Stomach smooth muscle (tissue), 2 donors: ENCODE results near the gene TARM1.
A peak's percentile ranks its signal among the peaks of the same experiment; 100 is the strongest.
"Not testable (repeated sequence)": the region's sequence is repeated elsewhere in the genome, so short reads cannot be mapped to it uniquely, and the experiment has no call there.

Experiments
- H3K27ac ChIP-seq: one replicate; pipeline ENCODE4 v1.7.0; 2013; ENCODE audit warnings: mild to moderate bottlenecking, low read length, inconsistent platforms
- H3K27me3 ChIP-seq, 2 donors: one replicate each; pipeline ENCODE4 v1.7.0; 2013; ENCODE audit warnings: low read length in 2 of 2; ENCODE audit not compliant: insufficient read depth in 2 of 2, control insufficient read depth in 1 of 2
- H3K36me3 ChIP-seq, 2 donors: one replicate each; pipeline ENCODE4 v1.7.0; 2013; ENCODE audit warnings: low read length in 2 of 2; ENCODE audit not compliant: control insufficient read depth in 2 of 2, insufficient read depth in 2 of 2
- H3K4me1 ChIP-seq: one replicate; pipeline ENCODE4 v1.7.0; 2013; ENCODE audit warnings: low read length; ENCODE audit not compliant: control insufficient read depth, insufficient read depth
- H3K4me3 ChIP-seq, 2 donors: one replicate each; pipeline ENCODE4 v1.7.0; 2013; ENCODE audit warnings: low read length in 2 of 2
- H3K9ac ChIP-seq, 2 donors: one replicate each; pipeline ENCODE4 v1.7.0; 2013; ENCODE audit warnings: low read length in 2 of 2, mild to moderate bottlenecking in 1 of 2
- H3K9me3 ChIP-seq, 2 donors: one replicate each; pipeline ENCODE4 v1.7.0; 2013; ENCODE audit warnings: low read length in 2 of 2; ENCODE audit not compliant: control insufficient read depth in 2 of 2
- donor health status: healthy.
- donor health status: Pancreatic carcinoma.

Gene TARM1

DNA sequence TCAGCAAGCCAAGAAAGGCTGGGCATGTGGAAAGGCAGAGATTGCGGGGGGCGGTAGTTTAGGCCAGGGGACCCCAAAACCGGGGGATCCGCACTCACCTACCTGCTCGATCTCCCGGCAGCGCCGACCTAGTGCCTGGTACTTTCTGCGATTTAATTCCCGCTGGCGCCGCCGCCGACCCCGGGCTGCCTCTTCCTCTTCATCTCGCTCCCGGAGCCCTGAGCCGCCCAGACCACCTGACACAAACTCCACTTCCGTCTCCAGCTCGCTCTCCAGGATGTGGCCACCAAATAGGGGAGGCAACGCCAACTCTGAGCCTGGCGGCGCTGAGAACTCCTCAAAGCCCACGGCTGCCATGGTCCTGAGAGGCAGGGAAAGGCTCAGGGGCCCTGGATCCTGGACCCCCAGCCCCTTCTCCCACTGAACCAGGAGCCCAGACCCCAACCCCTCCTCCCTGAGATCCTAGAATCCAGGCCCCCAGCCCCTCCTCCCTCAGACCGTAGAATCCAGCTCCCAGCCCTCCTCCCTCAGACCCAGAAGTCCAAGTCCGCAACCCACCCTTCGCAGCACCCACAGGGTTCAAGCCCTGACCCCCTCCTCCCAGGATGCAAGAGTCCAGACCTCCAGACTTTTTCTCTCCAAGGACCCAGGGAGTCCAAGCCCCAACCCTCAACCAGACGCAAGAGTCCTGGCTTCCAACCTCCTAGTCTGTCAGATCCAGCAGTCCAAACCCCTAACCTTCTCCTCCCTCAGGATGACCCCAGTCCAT lies 33.4 kb upstream of the TARM1 start:
- Histone ChIP-seq H3K4me1 (peaks cover 26% of the 10 kb centered on the region), H3K9ac (peak overlapping the region; percentile 88 to 96), H3K4me3 (peak overlapping the region; percentile 99), H3K9me3 (no peaks in the 10 kb centered on the region), H3K36me3 (peaks cover 12 to 22% of the 10 kb centered on the region in 2 donors), H3K27ac (peak overlapping the region; percentile 88), H3K27me3 (no peaks in the 10 kb centered on the region)

DNA sequence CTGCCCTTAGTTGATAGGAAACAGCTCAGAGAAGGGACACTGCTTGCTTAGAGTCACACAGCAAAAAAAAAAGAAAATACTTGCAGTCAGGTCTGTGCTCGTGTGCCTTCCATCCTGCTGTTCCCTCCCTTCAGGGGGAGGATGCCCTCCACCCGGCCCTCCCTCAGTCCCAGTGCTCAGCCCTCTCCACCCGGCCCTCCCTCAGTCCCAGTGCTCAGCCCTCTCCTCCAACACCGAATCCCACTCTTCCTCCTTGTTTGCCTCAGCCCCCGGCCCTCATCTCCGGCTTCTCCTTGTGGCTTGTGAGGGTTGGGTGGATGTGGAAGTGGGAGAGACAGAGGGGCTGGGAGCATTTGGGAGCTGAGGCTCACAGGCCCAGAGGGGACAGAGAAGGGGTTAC lies 28.5 kb upstream of the TARM1 start:
- no peak overlapping the region for H3K27ac ChIP-seq
- H3K9me3 ChIP-seq, result no peaks in the 10 kb centered on the region
- H3K36me3 ChIP-seq, result peaks cover 28 to 37% of the 10 kb centered on the region in 2 donors
- H3K4me1 ChIP-seq, result peaks cover 8% of the 10 kb centered on the region
- H3K27me3 ChIP-seq, result no peaks in the 10 kb centered on the region
- H3K4me3 ChIP-seq, result no peak overlapping the region
- H3K9ac ChIP-seq, result no peak overlapping the region

- Histone ChIP-seq H3K9ac (no peak overlapping the region), H3K9me3 (no peaks in the 10 kb centered on the region), H3K27me3 (no peaks in the 10 kb centered on the region), H3K4me1 (peaks cover 2% of the 10 kb centered on the region), H3K4me3 (no peak overlapping the region), H3K27ac (no peak overlapping the region), H3K36me3 (peaks cover 28 to 37% of the 10 kb centered on the region in 2 donors)
Observed at GRCh38 chr19:54108496-54108895, 27.3 kb upstream of the TARM1 start.

DNA sequence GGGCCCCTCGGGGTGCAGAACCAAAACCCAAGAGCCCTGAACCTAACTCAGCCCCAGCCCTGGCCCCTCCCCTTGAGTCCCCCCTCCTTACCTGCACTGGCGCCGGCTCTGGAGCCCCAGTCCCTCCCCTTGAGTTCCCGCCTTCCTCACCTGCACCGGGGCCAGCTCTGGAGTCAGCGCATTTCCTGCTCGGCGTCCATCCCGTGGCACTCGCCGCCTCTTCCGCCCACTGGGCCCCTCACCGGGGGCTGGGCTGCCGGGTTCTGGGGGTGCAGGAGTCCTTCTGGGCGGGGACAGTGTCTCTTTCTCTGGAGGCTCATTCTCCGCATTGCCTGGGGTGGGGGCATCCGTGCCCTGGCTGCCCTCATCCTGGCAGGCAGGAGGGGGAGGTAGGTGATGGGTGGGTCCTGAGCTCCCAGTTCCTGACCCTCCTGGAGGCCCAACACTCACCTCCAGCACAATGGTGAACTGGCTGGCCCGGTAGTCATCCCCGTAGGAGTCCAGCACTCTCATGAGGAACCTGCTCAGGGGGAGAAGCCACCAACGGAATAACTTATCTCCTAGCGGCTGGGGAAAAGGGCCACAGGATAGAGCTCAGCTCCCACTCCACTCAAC lies 26.8 kb upstream of the TARM1 start:
- H3K27ac ChIP-seq, result no peak overlapping the region
- H3K4me3 ChIP-seq, result no peak overlapping the region
- H3K4me1 ChIP-seq, result peaks cover 7% of the 10 kb centered on the region
- no peaks in the 10 kb centered on the region for H3K27me3 ChIP-seq
- H3K9ac ChIP-seq, result no peak overlapping the region
- H3K9me3 ChIP-seq, result no peaks in the 10 kb centered on the region
- peaks cover 28 to 37% of the 10 kb centered on the region in 2 donors for H3K36me3 ChIP-seq

DNA sequence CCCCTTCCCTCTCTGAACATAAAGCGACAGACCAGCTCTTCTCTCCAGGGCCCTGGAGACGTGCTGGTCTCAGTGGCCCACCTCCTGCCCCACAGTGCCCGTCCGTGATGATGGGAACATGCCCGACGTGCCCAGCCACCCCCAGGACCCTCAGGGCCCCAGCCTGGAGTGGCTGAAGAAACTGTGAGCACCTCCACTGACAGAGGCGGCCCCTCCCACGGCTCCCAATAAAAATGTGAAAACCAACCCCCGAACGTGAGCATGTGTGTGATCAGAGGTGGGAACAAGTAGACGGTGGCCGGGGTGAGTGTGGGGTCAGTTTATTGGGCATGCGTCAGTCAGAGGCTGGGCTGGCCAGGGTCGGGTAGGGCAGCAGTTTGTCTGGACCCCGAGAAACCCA lies 25.6 kb upstream of the TARM1 start:
- Histone ChIP-seq H3K27me3 (no peaks in the 10 kb centered on the region), H3K27ac (no peak overlapping the region), H3K9me3 (no peaks in the 10 kb centered on the region), H3K9ac (no peak overlapping the region), H3K36me3 (peaks cover 26 to 37% of the 10 kb centered on the region in 2 donors), H3K4me1 (peaks cover 11% of the 10 kb centered on the region), H3K4me3 (no peak overlapping the region)

DNA sequence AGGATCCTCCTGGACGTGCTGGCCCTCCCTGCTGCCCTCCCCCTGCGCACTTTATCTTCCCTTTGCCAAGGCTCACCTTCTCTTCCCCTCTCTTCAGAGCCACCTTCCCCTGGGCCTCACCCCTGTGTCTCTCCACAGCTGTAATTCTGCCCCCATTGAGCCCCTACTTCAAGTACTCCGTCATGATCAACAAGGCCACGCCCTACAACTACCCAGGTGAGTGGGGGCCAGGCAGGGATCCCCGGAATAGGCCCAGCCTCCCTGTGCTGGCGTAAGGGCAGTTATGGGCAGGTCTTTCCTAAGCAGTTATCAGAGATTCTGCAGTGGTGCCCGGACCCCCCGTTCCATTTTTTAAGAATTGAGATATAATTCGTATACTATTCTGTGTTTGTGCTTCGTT lies 24.6 kb upstream of the TARM1 start:
- Histone ChIP-seq H3K4me3 (no peak overlapping the region), H3K27me3 (no peaks in the 10 kb centered on the region), H3K36me3 (peaks cover 24 to 34% of the 10 kb centered on the region in 2 donors), H3K9me3 (no peaks in the 10 kb centered on the region), H3K9ac (no peak overlapping the region), H3K27ac (no peak overlapping the region), H3K4me1 (peaks cover 11% of the 10 kb centered on the region)

DNA sequence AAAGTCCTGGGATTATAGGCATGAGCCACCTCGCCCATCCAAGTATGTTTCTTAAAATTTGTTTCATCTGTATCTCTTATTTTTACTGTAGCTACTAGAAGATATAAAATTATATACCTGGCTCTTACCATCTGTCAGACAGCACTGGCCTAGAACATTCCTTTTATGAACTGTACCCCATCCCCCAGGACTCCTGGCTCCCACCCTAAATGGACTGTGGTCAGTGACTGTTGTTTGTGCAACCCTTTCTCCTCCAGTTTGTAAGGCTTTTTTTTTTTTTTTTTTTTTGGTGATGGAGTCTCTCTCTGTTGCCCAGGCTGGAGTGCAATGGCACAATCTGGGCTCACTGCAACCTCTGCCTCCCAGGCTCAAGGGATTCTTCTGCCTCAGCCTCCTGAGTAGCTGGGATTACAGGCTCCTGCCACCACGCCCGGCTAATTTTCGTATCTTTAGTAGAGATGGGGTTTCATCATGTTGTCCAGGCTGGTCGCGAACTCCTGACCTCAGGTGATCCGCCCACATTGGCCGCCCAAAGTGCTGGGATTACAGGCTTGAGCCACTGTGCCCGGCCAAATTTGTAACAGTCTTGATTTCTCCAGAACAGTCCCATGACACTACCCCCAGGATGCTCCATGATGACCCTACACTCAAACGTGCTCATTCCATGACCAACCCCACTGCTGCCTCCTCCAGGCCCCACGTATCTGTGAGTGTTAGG lies 24.0 kb upstream of the TARM1 start:
- Histone ChIP-seq H3K4me1 (peaks cover 11% of the 10 kb centered on the region), H3K9ac (no peak overlapping the region), H3K27me3 (no peaks in the 10 kb centered on the region), H3K9me3 (no peaks in the 10 kb centered on the region), H3K36me3 (peaks cover 22 to 29% of the 10 kb centered on the region in 2 donors), H3K4me3 (no peak overlapping the region), H3K27ac (no peak overlapping the region)

GRCh38 chr19:54102421-54103169 lies 21.4 kb upstream of the TARM1 start, which contains the start of gene NDUFA3:
Gene NDUFA3, plus strand, starts transcription at chr19:54102855. Its CDS starts 24 bp downstream, at chr19:54102879.
- Histone ChIP-seq H3K9ac (peak within 1 kb of the TSS; percentile 81 to 94), H3K9me3 (no peaks in the 10 kb centered on the region)

DNA sequence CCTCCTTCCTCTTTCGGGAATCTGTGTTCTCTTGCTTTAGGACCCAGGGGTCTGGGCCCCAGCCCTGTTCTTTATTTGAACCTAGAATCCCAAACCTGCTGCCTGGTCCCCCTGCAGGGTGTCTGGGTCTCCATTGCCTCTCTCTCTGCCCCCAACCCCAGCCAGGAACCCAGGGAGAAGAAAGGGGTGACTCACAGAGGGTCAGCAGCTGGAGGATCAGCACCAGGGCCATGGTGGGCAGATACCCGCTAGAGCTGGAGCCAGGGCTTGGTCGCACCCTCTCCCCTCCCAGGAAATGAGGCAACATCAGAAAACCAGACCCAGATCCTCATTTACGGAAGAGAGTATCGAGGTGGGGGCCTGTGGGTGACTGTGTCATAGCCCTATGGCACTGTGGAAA lies 19.4 kb upstream of the TARM1 start, which contains the start of gene OSCAR:
Gene OSCAR, minus strand, starts transcription at position 243 of the 400 bp plus-strand sequence. Its CDS starts 11 bp downstream, at position 232.
- H3K27ac ChIP-seq, result no peak within 1 kb of the TSS
- H3K27me3 ChIP-seq, result peaks cover 4 to 9% of the 10 kb centered on the region in 2 donors
- peaks cover under 1 to 1% of the 10 kb centered on the region in 2 donors for H3K36me3 ChIP-seq
- no peak within 1 kb of the TSS for H3K4me3 ChIP-seq
- H3K9me3 ChIP-seq, result no peaks in the 10 kb centered on the region
- peaks cover 17% of the 10 kb centered on the region for H3K4me1 ChIP-seq
- no peak within 1 kb of the TSS for H3K9ac ChIP-seq

More at GRCh38 chr19:54102421-54103169, 21.4 kb upstream of the TARM1 start, which contains the start of gene NDUFA3:
- peaks cover 11% of the 10 kb centered on the region for H3K4me1 ChIP-seq
- H3K27me3 ChIP-seq, result no peaks in the 10 kb centered on the region
- H3K27ac ChIP-seq, result peak within 1 kb of the TSS; percentile 55
- peaks cover 7 to 11% of the 10 kb centered on the region in 2 donors for H3K36me3 ChIP-seq
- H3K4me3 ChIP-seq, result peak within 1 kb of the TSS; percentile 97 to 99

- H3K9me3 ChIP-seq, H3K4me3 ChIP-seq, H3K36me3 ChIP-seq: not testable (repeated sequence)
Observed at GRCh38 chr19:54099903-54100255, 18.7 kb upstream of the TARM1 start.

More at GRCh38 chr19:54099903-54100255, 18.7 kb upstream of the TARM1 start:
- not testable (repeated sequence) for H3K9ac ChIP-seq, H3K27ac ChIP-seq
- Histone ChIP-seq H3K27me3 (peaks cover 7 to 12% of the 10 kb centered on the region in 2 donors), H3K4me1 (peaks cover 19% of the 10 kb centered on the region)
